Mesangial cell (primary cell): Measurements from ENCODE around the gene AKT2. TPM values are rescaled to one million over a fixed set of nuclear protein-coding genes. Genes with fewer than 3 reads are reported as not detected.

Experiments
- total RNA-seq: library from RNA; depleted of rRNA; stranded (reverse); fragments of >200 nt; gene quantifications from 2 replicates; pipeline ENCODE4 v1.2.3, GENCODE V29; 2015

AKT2 gene
- total RNA-seq: 75.6 and 91.8 TPM in 2 replicates

DNA sequence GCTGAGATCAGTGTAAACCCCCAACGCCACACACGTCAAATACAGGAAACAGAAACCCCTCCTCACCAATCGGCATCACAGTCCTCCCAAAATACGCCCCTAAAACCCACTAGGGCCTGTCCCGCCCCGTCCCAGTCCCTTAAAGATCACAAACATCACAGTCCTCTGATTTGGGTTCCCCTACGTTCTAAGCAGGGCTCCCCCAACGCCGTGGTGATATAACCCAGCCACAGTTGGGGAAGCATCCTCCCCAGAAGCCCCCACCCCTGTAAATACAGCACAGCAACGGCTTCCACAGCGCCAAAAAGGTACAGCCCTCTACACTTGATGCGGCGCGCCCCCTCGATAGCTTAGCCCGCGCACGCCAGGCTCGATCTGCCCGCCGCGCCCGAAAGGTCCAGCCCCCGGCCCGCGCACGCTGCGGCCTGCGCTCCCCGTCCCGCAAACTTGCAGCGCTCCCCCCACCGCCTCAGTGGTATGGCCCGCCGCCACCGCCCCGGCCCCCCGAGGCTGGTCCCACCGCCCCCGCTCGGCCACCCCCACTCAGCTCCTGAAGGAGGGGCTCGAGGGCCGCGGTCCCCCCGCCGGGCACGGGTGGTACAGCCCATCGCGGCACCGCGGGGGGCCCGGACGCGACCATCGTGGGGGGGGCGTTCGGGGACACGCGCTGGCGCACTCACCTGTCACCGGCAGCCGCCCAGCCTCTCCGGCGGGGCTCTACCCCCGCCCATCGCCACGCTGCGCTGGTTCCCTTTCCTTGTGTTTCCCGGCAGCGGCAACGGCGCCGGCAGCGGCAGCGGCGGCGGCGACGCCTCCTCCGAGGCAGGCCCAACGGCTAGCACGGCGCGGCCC is at the start of gene AKT2:
Gene AKT2, minus strand, starts transcription at position 845 of the 852 bp plus-strand sequence. CDS start 20,078 bp downstream, outside the sequence.

DNA sequence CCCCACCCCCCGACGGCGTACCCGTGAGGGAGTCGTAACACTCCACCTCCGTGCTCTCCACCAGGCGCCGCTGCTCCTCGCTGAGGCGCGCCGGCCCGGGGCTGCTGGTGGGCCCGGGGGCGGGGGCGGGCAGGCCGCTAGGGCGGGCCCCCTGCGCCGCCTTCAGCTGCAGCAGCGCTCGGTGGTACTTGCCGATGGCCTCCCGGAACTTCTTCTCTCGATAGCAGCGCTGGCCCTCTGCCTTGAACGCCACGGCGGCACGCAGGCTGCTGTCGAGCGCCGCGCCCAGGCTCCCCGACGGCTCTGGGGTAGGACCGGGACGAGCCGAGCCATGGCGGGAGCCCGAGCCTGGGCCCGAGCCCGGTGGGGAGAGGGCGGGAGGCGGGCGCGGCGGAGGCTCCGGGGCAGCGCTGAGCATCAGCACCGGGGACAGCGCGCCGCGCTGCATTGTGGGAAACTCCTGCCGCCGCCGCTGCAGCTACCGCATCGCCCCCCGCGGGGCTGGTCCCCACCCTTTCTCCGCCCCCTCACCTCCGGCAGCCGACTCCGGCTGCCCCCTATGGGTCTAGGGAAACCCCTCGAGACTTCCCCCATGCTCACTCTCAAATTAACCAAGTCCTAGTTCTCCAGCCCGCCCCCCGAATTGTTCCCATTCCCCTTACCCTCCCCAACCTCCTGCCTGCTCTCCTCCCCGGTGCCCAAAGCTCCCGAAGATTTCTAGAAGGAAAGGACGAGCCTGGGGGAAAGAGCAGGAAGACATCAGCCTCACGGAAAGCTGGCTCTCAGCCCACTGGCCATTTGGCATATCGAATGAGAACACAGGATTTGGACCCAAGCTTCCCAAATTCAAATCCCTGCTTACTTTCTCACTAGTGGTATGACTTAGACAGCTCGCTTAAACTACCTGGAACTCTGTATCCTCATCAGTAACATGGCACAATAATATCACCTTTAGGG is 66.9 kb downstream of the AKT2 start, which contains the start of gene TTC9B:
Gene TTC9B, minus strand, starts transcription at position 451 of the 957 bp plus-strand sequence. Its CDS starts 3 bp downstream, at position 448.

DNA sequence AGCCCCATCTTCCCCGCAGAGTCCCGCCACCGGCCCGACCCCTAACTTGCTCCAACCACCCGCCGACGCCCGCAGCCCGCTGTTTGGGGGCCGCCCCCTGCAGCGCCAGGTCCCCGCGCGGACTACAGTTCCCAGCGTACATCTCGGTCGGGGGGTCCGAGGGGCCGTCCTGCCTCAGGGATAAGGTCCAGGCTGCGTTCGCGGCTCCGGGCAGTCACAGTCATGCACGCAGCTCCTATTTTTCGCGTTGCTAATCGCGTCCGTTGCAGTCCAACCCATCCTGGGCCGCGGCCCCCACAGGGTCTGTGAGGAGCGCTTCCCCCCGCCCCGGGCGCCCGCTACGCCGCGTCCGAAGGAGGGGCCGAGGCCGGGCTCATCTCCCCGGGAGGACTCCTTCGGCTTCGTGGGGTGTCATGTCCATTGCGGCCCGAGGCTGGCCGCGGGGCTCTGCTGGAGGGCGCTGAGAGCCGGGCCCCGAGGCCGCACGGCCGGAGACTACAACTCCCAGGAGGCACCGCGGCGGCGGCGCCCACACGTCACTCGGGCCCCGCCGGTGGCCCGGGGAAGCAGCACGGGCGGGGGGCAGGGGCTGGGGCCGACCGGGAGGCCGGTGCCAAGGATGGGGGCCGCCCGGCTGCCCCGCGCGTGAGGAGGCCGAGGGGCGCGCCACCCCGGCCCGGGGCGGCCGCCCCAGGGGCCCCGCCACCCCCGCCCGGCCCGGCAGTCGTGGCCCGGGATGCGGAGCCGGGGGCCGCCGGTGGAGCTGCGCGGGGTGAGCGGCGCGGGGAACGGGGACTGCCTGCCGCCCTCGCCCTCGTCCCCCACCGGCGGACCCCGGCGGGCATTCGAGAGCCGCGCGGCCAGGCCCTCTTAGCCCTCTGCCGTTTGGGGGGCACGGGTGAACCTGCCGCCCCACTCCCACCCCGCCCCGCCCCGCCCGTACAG is 94.0 kb downstream of the AKT2 start, which contains the start of gene MAP3K10:
Gene MAP3K10, plus strand, starts transcription at position 536 of the 945 bp plus-strand sequence. CDS start 606 bp downstream, outside the sequence.

Other genes with a start within 250 kb of the AKT2 start
- gene ZNF780B, start 229.1 kb downstream of the AKT2 start, total RNA-seq: 1.6 and 7.7 TPM in 2 replicates
- gene ZNF780A, start 194.4 kb downstream of the AKT2 start, total RNA-seq: 5.5 and 5.6 TPM in 2 replicates
- gene MAP3K10, start 93.9 kb downstream of the AKT2 start, total RNA-seq: 9.6 and 12.5 TPM in 2 replicates
- gene TTC9B, start 67.0 kb downstream of the AKT2 start, total RNA-seq: not detected in 2 replicates
- not detected in 2 replicates for gene CCNP, start 58.7 kb downstream of the AKT2 start, total RNA-seq
- 11.2 and 19.2 TPM in 2 replicates for gene C19orf47, start 63.1 kb upstream of the AKT2 start, total RNA-seq
- 235 and 546 TPM in 2 replicates for gene PLD3, start 63.4 kb upstream of the AKT2 start, total RNA-seq
- gene HIPK4, start 104.8 kb upstream of the AKT2 start, total RNA-seq: 0.25 TPM in 1 of 2 replicates, not detected in the other
- gene PRX, start 128.0 kb upstream of the AKT2 start, total RNA-seq: 1.1 and 3.4 TPM in 2 replicates
- gene SERTAD1, start 140.6 kb upstream of the AKT2 start, total RNA-seq: 8.0 and 12.5 TPM in 2 replicates
- 17.9 and 22.8 TPM in 2 replicates for gene SERTAD3, start 159.0 kb upstream of the AKT2 start, total RNA-seq
- 37.2 and 98.8 TPM in 2 replicates for gene BLVRB, start 180.4 kb upstream of the AKT2 start, total RNA-seq
- 0.38 and 0.49 TPM in 2 replicates for gene SPTBN4, start 181.7 kb upstream of the AKT2 start, total RNA-seq